Measurements from ENCODE around the gene SUN5.

The SUN5 gene

DNA sequence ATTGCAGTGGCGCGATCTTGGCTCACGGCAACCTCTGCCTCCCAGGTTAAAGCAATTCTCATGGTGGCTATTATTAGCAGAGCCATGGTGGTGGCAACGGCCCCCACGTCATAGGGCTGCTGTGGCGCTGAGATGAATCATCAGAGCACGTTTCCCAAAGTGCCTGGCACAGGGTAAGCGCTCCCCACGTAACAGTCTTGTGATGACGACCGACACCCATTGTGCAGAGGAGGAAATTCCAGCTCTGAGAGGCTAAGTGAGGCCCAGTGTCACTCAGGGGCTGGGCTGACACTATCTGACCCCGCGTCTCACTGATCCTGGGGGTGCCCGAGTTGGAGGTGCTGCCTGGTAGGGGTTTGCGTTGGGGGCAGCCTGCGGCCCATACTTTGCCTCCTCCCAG lies 16.2 kb downstream of the SUN5 start:
- Histone ChIP-seq H3K9me3 (ENCODE audit: severe bottlenecking) (no peaks in the 10 kb centered on the region), H3K27ac (ENCODE audit: poor library complexity, severe bottlenecking) (no peak overlapping the region), H3K27me3 (ENCODE audit: insufficient read depth, poor library complexity, severe bottlenecking) (peaks cover 7% of the 10 kb centered on the region), H3K4me1 (ENCODE audit: insufficient read depth, poor library complexity, severe bottlenecking) (no peaks in the 10 kb centered on the region), H3K36me3 (ENCODE audit: low read depth) (no peaks in the 10 kb centered on the region), H3K4me3 (ENCODE audit: severe bottlenecking) (no peak overlapping the region)
- DNase-seq (ENCODE audit: low spot score) (peak; percentile 73), ATAC-seq (ENCODE audit: low read depth) (no peak)
- TF ChIP-seq, protein P1, sequence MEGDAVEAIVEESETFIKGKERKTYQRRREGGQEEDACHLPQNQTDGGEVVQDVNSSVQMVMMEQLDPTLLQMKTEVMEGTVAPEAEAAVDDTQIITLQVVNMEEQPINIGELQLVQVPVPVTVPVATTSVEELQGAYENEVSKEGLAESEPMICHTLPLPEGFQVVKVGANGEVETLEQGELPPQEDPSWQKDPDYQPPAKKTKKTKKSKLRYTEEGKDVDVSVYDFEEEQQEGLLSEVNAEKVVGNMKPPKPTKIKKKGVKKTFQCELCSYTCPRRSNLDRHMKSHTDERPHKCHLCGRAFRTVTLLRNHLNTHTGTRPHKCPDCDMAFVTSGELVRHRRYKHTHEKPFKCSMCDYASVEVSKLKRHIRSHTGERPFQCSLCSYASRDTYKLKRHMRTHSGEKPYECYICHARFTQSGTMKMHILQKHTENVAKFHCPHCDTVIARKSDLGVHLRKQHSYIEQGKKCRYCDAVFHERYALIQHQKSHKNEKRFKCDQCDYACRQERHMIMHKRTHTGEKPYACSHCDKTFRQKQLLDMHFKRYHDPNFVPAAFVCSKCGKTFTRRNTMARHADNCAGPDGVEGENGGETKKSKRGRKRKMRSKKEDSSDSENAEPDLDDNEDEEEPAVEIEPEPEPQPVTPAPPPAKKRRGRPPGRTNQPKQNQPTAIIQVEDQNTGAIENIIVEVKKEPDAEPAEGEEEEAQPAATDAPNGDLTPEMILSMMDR (IDR thresholded peaks at IDR 0.05; ENCODE audit: poor library complexity, severe bottlenecking): no peak

DNA sequence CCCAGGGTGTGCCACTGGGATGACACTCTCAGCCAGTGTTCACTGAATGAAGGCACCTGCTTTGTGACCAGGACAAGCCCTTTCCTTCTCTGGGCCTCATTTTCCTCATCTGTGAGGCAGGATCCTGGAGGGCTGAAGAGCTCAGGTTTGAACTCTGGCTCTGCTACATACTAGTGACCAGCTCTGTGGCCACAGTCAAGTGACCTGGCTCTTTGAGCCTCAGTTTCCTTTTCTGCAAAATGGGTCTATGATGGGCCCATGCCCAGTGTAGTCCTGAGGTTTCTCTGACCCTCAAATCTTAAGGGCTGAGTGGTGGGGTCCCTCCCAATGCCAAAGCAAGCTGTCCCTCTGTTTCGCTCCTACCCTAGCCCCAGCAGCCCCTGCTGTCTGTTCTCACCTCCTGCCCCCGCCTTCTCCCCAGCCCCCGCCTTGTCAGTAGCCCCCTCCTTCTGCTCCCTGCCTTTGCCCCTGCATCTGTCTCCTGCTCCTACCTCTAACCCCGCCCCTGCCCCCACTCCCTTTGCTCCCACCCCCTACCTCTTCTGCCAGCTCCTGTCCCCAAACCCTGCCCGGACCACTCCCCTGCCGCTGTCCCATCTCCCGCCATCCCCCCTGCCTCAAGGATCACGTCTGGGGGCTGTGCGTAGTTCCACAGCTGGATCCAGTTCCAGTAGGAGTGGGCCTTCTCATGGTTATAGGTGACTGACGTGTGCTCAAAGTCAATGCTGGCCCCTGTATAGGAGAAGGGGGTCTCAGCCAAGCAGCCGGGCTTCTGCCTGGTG lies 17.0 kb downstream of the SUN5 start:
- TF ChIP-seq, protein P1 (IDR thresholded peaks at IDR 0.05; ENCODE audit: poor library complexity, severe bottlenecking): no peak
- Histone ChIP-seq H3K27ac (ENCODE audit: poor library complexity, severe bottlenecking) (no peak overlapping the region), H3K27me3 (ENCODE audit: insufficient read depth, poor library complexity, severe bottlenecking) (peaks cover 7% of the 10 kb centered on the region), H3K4me1 (ENCODE audit: insufficient read depth, poor library complexity, severe bottlenecking) (no peaks in the 10 kb centered on the region), H3K36me3 (ENCODE audit: low read depth) (no peaks in the 10 kb centered on the region), H3K9me3 (ENCODE audit: severe bottlenecking) (no peaks in the 10 kb centered on the region), H3K4me3 (ENCODE audit: severe bottlenecking) (no peak overlapping the region)
- DNase-seq (ENCODE audit: low spot score) (peak; percentile 73), ATAC-seq (ENCODE audit: low read depth) (no peak)

DNA sequence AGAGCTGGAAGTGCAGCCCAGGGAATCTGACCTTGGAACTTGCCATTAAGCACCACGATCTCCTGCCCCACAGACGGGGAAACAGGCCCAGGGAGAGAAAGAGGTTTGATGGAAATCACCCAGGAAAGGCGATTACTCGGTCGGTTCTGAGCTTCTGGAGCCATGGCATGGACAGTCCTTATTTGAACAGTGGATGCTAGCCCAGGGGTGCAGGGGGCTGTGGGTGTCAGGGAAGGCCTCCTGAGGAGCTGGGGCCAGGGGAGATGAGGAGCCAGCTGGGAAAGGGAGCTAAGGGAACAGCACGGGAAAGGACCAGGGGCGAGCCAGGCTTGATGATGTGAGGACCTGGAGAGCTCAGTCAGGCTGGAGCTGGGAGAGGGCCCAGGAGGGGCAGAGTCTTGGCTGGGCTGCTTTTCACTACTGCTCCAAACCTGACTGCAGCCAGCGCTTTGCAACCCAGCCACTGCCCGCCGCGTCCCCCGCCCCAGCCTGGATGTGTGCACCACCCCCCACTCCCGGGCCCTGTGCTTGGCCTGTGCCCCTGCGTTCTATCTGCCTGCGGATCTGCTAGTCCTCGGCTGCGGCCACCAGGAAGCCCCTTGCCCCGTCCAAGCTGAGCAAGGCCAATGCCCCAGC lies 17.8 kb downstream of the SUN5 start:
- TF ChIP-seq, protein P1 (IDR thresholded peaks at IDR 0.05; ENCODE audit: poor library complexity, severe bottlenecking): no peak
- Histone ChIP-seq H3K27ac (ENCODE audit: poor library complexity, severe bottlenecking) (no peak overlapping the region), H3K9me3 (ENCODE audit: severe bottlenecking) (no peaks in the 10 kb centered on the region), H3K4me1 (ENCODE audit: insufficient read depth, poor library complexity, severe bottlenecking) (no peaks in the 10 kb centered on the region), H3K4me3 (ENCODE audit: severe bottlenecking) (no peak overlapping the region), H3K36me3 (ENCODE audit: low read depth) (no peaks in the 10 kb centered on the region), H3K27me3 (ENCODE audit: insufficient read depth, poor library complexity, severe bottlenecking) (peaks cover 4% of the 10 kb centered on the region)
- DNase-seq (ENCODE audit: low spot score) (peak; percentile 77), ATAC-seq (ENCODE audit: low read depth) (0 out of 3 replicates have a peak, but pooled peaks have one; percentile 18)

DNA sequence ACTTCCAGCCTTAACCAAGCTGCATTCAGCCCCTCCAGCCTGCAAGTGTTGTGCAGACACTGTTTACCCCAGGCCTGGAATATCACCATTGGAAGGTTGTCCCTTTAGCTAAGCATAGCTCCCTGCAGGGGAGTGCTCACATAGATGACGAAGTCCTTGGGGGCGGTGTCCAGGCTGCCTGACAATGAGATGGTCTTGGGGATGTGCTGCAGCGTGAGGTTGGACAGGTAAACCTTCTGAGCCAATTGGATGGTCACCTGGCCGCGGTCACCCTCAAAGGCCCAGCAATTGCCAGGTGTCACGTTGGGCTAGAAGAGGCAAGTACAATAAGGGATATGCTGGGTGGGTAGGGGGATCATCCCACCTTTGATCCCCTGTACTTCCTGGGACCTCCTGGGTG lies 18.6 kb downstream of the SUN5 start:
- TF ChIP-seq, protein P1 (IDR thresholded peaks at IDR 0.05; ENCODE audit: poor library complexity, severe bottlenecking): no peak
- H3K36me3 ChIP-seq (ENCODE audit: low read depth): no peaks in the 10 kb centered on the region
- H3K4me3 ChIP-seq (ENCODE audit: severe bottlenecking): no peak overlapping the region
- ATAC-seq (ENCODE audit: low read depth) (no peak), DNase-seq (ENCODE audit: low spot score) (peak; percentile 69)
- H3K27me3 ChIP-seq (ENCODE audit: insufficient read depth, poor library complexity, severe bottlenecking): no peaks in the 10 kb centered on the region
- no peak overlapping the region for H3K27ac ChIP-seq (ENCODE audit: poor library complexity, severe bottlenecking)
- H3K4me1 ChIP-seq (ENCODE audit: insufficient read depth, poor library complexity, severe bottlenecking): no peaks in the 10 kb centered on the region
- H3K9me3 ChIP-seq (ENCODE audit: severe bottlenecking): no peaks in the 10 kb centered on the region

All from RWPE2 (cell line).